GM12878 (cell line): ENCODE measurements around the gene LRFN2. TPM values are rescaled to one million over a fixed set of nuclear protein-coding genes. Genes with fewer than 3 reads are reported as not detected.

ENCODE experiments used
- ATAC-seq: fragments of 200-7000 bp; cut with Tn5 transposase; 3 replicates; pipeline ENCODE4 v1.9.1; 2020; ENCODE audit warnings: mild to moderate bottlenecking, moderate library complexity
- BruUV-seq: library from RNA; stranded (reverse); fragments of 400-500 nt; replicated peaks from 2 replicates; lab custom pipeline; 2021; lab: Mats Ljungman, UMichigan
- CTCF ChIA-PET: fragments of 300-600 bp; sonication (Branson Sonifier 250); formaldehyde crosslinking; extraction: SDS; loops from one replicate; lab custom pipeline; 2021; ENCODE audit warnings: inconsistent platforms; lab: Yijun Ruan, JAX
- POLR2A ChIA-PET: fragments of 350-600 bp; formaldehyde crosslinking; extraction: SDS; loops from one replicate; lab custom pipeline; 2021; ENCODE audit warnings: inconsistent platforms; lab: Charles Lee
- RAD21 ChIA-PET: fragments of 300-600 bp; sonication (Branson Sonifier 250); formaldehyde crosslinking; loops from one replicate; lab custom pipeline; 2023; ENCODE audit warnings: antibody characterized with exemption; ENCODE audit not compliant: unreplicated experiment; lab: Charles Lee
- SMC1A ChIA-PET: fragments of 300-600 bp; sonication (Branson Sonifier 250); formaldehyde crosslinking; loops from one replicate; lab custom pipeline; 2023; ENCODE audit not compliant: unreplicated experiment, uncharacterized antibody; lab: Charles Lee
- DNase-seq: peaks from one replicate; pipeline ENCODE4 v3.0.0-alpha.2; 2011; ENCODE audit warnings: low read depth, low spot score
- FAIRE-seq: peaks from 3 replicates; lab custom pipeline; 2011; peaks lifted over from hg19 to GRCh38; lab: Jason Lieb, UNC
- H2AFZ ChIP-seq: 2 replicates; pipeline ENCODE4 v1.6.0; 2011; ENCODE audit warnings: low read depth, low read length, control low read depth; ENCODE audit not compliant: control insufficient read depth
- H3K27ac ChIP-seq: 2 replicates; pipeline ENCODE4 v1.5.1; 2011; ENCODE audit warnings: control low read depth; ENCODE audit not compliant: control insufficient read depth, insufficient read depth
- H3K27me3 ChIP-seq, 2 experiments: replicated peaks in 1 of 2; 2 replicates each; pipeline versions ENCODE4 v1.6.0 to v1.6.1; 2011; ENCODE audit warnings: low read length in 1 of 2; ENCODE audit not compliant: control insufficient read depth in 2 of 2, insufficient read depth in 2 of 2
- H3K36me3 ChIP-seq, 2 experiments: 2 replicates each; pipeline ENCODE4 v1.5.1; 2011; ENCODE audit warnings: low read length in 1 of 2; ENCODE audit not compliant: control insufficient read depth in 2 of 2, insufficient read depth in 2 of 2
- H3K4me1 ChIP-seq: 2 replicates; pipeline ENCODE4 v1.6.1; 2011; ENCODE audit warnings: mild to moderate bottlenecking, low read length, moderate library complexity, mixed read lengths; ENCODE audit not compliant: control insufficient read depth, insufficient read depth
- H3K4me2 ChIP-seq: 2 replicates; pipeline ENCODE4 v1.6.0; 2011; ENCODE audit warnings: control low read depth; ENCODE audit not compliant: control insufficient read depth, insufficient read depth
- H3K4me3 ChIP-seq: fragments of 200-600 bp; sonication (generic); 2 replicates; pipeline ENCODE4 v1.5.1; 2016
- H3K79me2 ChIP-seq: 2 replicates; pipeline ENCODE4 v1.6.0; 2011; ENCODE audit warnings: low read length; ENCODE audit not compliant: control insufficient read depth, insufficient read depth
- H3K9ac ChIP-seq: 2 replicates; pipeline ENCODE4 v1.8.0; 2011; ENCODE audit warnings: low read length, control low read depth, mixed read lengths; ENCODE audit not compliant: control insufficient read depth, insufficient read depth
- H3K9me3 ChIP-seq: replicated peaks from 3 replicates; pipeline ENCODE4 v1.5.1; 2011; ENCODE audit warnings: mild to moderate bottlenecking, low read length; ENCODE audit not compliant: control insufficient read depth, insufficient read depth
- H4K20me1 ChIP-seq: 2 replicates; pipeline ENCODE4 v1.6.0; 2011; ENCODE audit not compliant: control insufficient read depth, insufficient read depth
- MYB ChIP-seq: fragments of 150-350 bp; IDR thresholded peaks from 2 replicates; pipeline ENCODE4 v1.6.1; 2014; ENCODE audit warnings: mild to moderate bottlenecking, low read depth, low read length, borderline replicate concordance
- SMAD1 ChIP-seq: fragments of 450-650 bp; IDR thresholded peaks from 2 replicates; pipeline ENCODE4 v1.6.1; 2018; ENCODE audit warnings: mild to moderate bottlenecking, low read depth; ENCODE audit not compliant: partially characterized antibody
- TCF12 ChIP-seq: IDR thresholded peaks from 2 replicates; pipeline ENCODE4 v1.6.1; 2011; ENCODE audit warnings: low read depth, mild to moderate bottlenecking, low read length
- WGBS: methylation state at CpG from one replicate; pipeline ENCODE4 v1.1.6; 2016; ENCODE audit warnings: low lambda C conversion rate; ENCODE audit not compliant: insufficient replicate concordance, insufficient coverage; ENCODE audit errors: missing lambda C conversion rate; 5-methylcytosine and 5-hydroxymethylcytosine counted together
- in situ Hi-C: fragments of 300-500 bp; cut with MboI; formaldehyde crosslinking; loops from 9 replicates; pipeline ENCODE4 v1.14.3; 2018; ENCODE audit warnings: mixed read lengths
- intact Hi-C: fragments of 100-400 bp; cut with micrococcal nuclease; formaldehyde crosslinking; loops from one replicate; pipeline ENCODE4 v1.14.2; 2022; ENCODE audit not compliant: unreplicated experiment
- polyA plus RNA-seq, 11 experiments: library from polyadenylated mRNA; depleted of rRNA in 4 of 11; unstranded in 6 of 11; stranded (reverse) in 5 of 11; fragments of >200 nt; fragmentation: Nextera tagmentation in 4 of 11; fragmentation: Illumina TruSeq in 1 of 11; extraction: Ambion mirVana in 4 of 11; extraction: Trizol in 1 of 11; gene quantifications; 1 replicate in 1 of 11; 2 replicates in 10 of 11; pipeline versions ENCODE4 v1.2.1 to v1.2.3, GENCODE V29; 2011 to 2016; ENCODE audit warnings: inconsistent platforms in 2 of 11, missing spikeins in 2 of 11, low read depth in 1 of 11
- total RNA-seq, 4 experiments: library from RNA; depleted of rRNA in 3 of 4; stranded (reverse); fragments of >200 nt in 3 of 4; fragmentation: Illumina TruSeq in 1 of 4; extraction: Trizol in 1 of 4; gene quantifications; 2 replicates each; pipeline versions ENCODE4 v1.2.1 to v1.2.3, GENCODE V29; 2013 to 2021
- TF ChIP-seq, protein P1 (sequence below): IDR thresholded peaks from 2 replicates; pipeline ENCODE4 v1.6.1; 2011; ENCODE audit warnings: low read depth, mild to moderate bottlenecking, low read length, moderate library complexity, borderline replicate concordance; ENCODE audit errors: extremely low read depth
- TF ChIP-seq, protein P2 (sequence below): fragments of 450-650 bp; IDR thresholded peaks from 2 replicates; pipeline ENCODE4 v1.6.1; 2017; ENCODE audit warnings: borderline replicate concordance
- TF ChIP-seq, protein P3 (sequence below): fragments of 450-650 bp; conservative IDR thresholded peaks from 2 replicates; pipeline ENCODE4 v1.6.1; 2017; ENCODE audit warnings: mild to moderate bottlenecking, moderate library complexity

LRFN2 gene
- total and polyA plus RNA-seq, 10 of the 15 experiments (the other 5 are each of a cell fraction or from before 2014, with no cell fraction given) = not detected

DNA sequence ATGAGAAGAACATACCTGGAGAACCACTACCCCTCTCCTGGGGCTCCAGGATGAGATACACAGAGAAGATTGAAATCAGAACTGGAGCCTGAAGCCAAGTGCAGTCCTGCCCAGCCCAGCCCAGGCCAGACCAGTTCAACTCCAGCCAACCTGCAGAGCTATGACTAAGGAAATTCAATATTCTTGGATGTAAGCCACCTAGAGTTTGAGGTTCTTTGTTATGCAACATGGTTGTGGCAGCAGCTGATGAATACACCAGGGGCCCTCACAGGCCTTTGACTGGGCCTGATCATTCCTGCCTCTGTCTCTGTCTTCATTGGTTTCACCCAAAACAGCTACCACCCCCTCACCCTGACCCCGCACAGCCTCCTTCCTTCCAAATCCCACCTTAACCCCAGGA, 167.8 kb downstream of the LRFN2 start (continued):
- TF ChIP-seq, protein P1, sequence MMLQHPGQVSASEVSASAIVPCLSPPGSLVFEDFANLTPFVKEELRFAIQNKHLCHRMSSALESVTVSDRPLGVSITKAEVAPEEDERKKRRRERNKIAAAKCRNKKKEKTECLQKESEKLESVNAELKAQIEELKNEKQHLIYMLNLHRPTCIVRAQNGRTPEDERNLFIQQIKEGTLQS = no peak
- TF ChIP-seq, protein P2, sequence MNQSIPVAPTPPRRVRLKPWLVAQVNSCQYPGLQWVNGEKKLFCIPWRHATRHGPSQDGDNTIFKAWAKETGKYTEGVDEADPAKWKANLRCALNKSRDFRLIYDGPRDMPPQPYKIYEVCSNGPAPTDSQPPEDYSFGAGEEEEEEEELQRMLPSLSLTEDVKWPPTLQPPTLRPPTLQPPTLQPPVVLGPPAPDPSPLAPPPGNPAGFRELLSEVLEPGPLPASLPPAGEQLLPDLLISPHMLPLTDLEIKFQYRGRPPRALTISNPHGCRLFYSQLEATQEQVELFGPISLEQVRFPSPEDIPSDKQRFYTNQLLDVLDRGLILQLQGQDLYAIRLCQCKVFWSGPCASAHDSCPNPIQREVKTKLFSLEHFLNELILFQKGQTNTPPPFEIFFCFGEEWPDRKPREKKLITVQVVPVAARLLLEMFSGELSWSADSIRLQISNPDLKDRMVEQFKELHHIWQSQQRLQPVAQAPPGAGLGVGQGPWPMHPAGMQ = no peak
- no peak for TF ChIP-seq MYB

DNA sequence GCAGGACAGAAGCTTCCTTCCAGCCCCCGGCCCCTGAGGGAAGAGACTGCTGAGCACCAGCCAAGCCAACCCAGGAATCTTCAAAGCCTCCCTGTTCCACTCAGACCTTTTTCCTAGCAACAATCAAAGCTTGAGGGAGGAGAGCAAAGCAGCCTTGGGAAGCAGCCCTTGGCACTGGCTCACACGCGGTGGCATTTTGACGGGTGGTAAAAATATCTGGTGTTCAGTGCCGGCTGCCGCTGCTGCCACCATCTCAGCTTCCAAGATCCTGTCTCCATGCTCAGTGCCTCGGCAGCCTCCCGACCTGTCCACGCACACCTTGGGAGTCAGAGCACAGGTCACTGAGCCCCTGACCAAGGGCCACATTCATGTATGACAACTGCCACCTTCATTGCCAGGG, 170.1 kb downstream of the LRFN2 start:
- H3K79me2 ChIP-seq = no peaks in the 10 kb centered on the region
- no peak for FAIRE-seq
- no peak for TF ChIP-seq MYB
- TF ChIP-seq SMAD1 = no peak
- TF ChIP-seq, protein P3, sequence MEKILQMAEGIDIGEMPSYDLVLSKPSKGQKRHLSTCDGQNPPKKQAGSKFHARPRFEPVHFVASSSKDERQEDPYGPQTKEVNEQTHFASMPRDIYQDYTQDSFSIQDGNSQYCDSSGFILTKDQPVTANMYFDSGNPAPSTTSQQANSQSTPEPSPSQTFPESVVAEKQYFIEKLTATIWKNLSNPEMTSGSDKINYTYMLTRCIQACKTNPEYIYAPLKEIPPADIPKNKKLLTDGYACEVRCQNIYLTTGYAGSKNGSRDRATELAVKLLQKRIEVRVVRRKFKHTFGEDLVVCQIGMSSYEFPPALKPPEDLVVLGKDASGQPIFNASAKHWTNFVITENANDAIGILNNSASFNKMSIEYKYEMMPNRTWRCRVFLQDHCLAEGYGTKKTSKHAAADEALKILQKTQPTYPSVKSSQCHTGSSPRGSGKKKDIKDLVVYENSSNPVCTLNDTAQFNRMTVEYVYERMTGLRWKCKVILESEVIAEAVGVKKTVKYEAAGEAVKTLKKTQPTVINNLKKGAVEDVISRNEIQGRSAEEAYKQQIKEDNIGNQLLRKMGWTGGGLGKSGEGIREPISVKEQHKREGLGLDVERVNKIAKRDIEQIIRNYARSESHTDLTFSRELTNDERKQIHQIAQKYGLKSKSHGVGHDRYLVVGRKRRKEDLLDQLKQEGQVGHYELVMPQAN = no peak
- TF ChIP-seq TCF12 = no peak
- peaks cover 0 to 5% of the 10 kb centered on the region in 2 experiments; a peak in 3 of 4 replicates for H3K27me3 ChIP-seq
- no peak overlapping the region for H3K4me3 ChIP-seq
- no peaks in the 10 kb centered on the region for H3K4me1 ChIP-seq
- RAD21 ChIA-PET = no interaction called here
- H4K20me1 ChIP-seq = no peaks in the 10 kb centered on the region; the same call in 1 of the 2 replicates
- CTCF ChIA-PET = no interaction called here
- H3K9me3 ChIP-seq = no peaks in the 10 kb centered on the region
- ATAC-seq = no peak
- H3K36me3 ChIP-seq = no peaks in the 10 kb centered on the region
- H3K27ac ChIP-seq = no peak overlapping the region
- no peak overlapping the region for H2AFZ ChIP-seq
- POLR2A ChIA-PET = no interaction called here
- in situ Hi-C loops (no loop called here), intact Hi-C loops (no loop called here)
- H3K9ac ChIP-seq = no peak overlapping the region
- no peak overlapping the region for H3K4me2 ChIP-seq
- 55% methylated on average over 8 of the region's 9 CpGs for WGBS
- DNase-seq = no peak
- BruUV-seq = no TSS peak
- SMC1A ChIA-PET = no interaction called here
